Putamen (tissue), 1 donor: ENCODE results near the gene COL2A1.

Experiments
- DNase-seq: peaks from one replicate; pipeline ENCODE4 v3.0.0-alpha.2; 2016; ENCODE audit warnings: low spot score

COL2A1 gene

DNA sequence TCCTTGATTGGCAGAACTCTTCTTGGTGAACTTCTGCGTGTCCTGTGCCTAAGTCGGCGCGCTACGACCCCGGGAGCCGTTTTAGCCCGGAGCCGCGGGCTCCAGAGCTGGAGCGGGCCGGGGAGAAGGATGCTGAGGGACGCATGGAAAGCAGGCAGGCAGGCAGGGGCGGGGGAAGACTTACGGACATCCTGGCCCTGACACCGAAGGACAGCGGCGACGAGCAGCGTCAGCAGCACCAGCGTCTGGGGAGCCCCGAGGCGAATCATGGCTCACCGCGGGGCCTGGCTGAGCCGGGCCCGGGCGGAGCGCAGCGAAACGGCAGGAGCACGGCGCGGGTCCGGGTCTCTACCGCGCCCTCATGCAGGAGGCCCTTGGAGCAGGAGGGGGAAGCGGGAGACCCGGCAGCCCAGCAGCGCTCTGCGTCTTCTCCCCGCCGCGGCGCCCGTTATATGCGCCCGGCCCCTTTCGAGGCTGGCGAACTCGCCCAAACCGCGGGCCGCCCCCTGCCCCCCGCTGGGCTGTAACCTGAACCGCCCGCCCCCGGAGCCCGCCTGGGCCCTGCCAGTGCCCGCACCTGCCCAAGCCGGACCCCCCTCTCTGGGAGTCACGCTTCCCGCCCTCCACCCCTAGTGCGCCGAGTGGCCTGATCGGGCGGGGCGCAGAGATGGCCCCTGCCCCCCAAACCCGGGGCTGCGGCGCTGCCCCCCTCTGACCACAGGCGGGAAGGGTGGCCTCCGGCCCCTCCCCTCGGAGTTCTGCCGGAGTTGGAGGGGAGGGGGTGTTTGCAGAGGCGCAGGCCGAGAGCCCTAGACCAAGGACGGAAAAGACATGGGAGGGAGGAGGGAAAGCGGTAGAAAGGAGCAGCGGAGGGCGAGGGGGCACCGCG is at the start of gene COL2A1:
TSS of gene COL2A1 (minus strand) at position 424 of the 889 bp plus-strand sequence. CDS start at position 269, 155 bp downstream.
- DNase-seq = no peak

DNA sequence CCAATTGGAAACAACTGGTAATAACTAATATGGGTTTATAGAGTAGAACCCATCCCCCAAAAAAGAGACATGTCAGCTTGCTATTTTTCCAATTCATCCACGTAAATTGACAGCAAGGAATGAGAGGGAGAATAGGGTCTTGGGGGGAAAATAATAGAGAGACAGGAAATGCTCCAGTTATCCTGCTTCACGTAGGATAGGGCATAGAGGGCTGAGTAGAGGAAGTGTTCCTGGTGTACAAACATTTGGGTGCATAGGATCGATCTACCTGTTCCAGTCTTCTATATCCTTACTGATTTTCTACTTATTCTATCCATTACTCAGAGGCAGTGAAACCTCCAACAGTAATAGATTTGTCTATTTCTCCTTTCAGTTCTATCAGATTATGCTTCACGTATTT is 49.6 kb upstream of the COL2A1 start:
- no peak for DNase-seq

DNA sequence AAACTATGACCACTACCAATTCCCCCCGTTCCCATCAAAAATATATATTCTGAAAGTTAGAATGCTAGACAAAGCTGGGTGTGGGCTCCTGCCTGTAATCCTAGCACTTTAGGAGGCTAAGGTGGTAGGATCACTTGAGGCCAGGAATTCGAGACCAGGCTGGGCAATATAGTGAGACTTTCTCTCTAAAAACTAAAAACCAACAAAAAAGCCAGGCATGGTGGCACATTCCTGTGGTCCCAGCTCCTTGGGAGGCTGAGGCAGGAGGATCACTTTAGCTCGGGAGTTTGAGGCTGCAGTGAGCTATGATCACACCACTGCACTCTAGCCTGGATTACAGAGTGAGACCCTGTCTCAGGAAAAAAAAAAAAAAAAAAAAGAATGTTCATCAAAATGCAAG is 48.8 kb upstream of the COL2A1 start:
- no peak for DNase-seq

DNA sequence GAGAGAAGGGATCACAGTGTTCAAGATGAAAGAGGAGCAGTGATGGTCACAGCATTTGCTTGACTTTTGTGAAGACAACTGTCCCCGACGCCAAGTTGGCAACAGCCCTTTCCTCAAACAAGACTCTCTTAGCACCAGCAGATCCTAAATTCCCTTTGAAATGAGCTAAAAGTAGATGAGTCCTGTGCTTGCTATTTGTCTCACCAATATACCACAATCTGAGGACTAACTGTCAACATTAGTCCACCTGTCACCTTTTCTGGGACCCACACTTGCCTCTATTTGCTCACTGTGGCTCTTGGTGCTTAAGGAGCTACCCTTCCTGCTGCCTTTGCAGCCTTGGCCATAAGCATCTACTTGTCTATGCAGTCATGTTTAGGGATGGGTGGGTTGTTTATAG is 47.4 kb upstream of the COL2A1 start:
- DNase-seq = no peak

- no peak for DNase-seq
Observed at GRCh38 chr12:48050174-48050573, 45.9 kb upstream of the COL2A1 start.

DNA sequence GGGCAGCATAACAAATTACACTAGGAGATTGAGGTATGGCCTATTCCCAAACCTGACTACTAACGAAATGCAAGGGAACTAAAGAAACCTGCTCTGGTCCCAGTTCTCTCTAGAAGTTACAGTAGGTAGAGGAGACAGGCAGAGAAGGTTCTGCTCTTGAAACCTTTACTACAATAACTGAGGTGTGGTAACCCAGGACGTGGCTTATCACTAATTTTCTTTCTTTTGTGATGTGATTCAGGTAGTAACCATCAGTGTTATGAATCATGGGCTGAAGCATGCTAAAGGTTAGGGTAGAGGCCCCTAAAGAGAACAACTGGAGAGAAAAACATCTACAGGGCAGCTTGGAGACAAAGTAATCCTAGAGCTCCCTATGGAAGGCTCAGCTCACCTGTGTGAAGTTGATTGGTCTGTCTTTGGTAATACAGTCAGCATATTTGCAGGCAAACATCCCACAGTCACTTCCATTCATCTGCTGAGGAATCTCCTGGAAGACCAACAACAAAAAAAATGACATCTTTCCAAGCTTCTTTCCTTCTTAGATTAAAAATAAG is 41.8 kb upstream of the COL2A1 start:
- no peak for DNase-seq

GRCh38 chr12:48045061-48045846 is 41.0 kb upstream of the COL2A1 start:
- DNase-seq = no peak

GRCh38 chr12:48044396-48044795 is 40.1 kb upstream of the COL2A1 start:
- no peak for DNase-seq

GRCh38 chr12:48043771-48044170 is 39.5 kb upstream of the COL2A1 start:
- DNase-seq = no peak

DNA sequence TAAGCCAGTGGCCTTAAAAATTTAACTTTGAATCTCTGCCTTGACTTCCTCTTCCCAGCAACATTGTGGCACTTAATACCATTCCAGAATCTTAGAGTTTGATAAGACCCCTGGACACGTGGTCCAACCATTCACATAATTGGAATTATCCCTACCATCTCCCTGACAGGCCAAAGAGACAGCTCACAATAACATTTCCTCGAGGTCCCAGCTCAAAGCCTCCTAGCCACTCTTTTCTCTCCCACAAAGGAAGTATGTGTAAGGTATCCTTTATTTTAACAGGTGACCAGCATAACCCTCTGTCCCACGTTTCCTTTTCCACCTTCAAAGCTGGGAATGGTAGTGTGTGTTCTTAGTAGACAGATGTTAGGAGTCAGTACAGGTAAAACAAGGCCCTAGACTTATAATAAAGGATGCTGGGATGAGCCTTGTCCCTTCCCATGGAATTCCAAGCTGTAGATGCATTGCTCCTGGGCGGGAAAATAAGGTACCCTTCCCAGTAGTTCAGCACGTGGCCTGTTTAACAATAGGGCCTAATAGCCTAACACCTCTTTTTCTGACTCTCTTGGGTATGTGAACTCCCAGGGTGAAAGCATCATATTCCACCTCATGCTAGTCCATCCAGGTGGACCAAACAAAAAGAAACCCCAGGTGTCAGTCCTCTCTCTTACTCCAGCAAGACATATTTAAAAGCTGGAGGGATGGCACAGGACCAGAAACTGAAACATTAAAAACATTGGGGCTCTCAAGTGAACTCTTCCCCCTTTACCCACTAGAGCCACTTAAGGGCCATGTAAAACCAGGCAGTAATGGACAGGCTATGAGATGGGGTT is 37.5 kb upstream of the COL2A1 start:
- DNase-seq = no peak

- DNase-seq = no peak
Observed at GRCh38 chr12:48040354-48040753, 36.1 kb upstream of the COL2A1 start.

DNA sequence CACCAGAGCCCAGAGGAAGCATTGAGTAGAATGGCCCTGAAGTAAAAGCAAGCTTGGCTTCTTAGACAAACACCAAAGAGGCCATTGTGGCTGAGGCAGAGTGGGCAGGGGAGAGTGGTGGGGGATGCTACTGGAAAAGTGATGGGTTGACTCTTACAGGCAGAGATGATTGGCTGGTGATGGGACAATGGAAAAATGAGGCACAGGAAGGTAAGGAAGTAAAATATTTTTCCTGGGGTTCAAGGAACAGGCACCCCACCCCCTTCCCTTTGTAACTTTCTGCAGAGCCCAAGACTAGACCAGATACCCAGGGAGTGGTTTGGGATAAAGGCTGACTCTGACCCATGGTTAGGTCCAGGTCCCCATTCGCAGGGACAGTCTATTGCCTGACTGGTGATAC is 34.9 kb upstream of the COL2A1 start:
- DNase-seq = no peak

DNA sequence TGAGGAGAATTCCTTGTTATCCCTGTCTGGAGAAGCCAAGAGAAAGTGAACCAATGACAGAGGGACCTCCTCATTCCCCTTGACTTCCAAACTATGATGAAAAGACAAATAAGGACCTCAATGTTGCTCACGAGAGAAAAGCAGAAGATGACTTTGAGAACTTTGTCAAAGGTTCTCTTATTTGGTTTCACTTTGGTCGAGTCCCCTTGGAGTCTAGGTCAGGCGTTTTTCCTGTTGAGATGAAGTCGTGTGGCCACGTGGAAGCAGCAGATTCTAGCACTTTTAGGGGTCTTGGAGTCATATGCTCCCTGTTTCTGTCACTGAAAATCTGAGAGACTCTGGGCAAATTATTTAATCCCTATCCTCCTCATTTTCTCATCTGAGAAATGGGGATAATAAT is 33.8 kb upstream of the COL2A1 start:
- no peak for DNase-seq

- DNase-seq = no peak
Observed at GRCh38 chr12:48037267-48037915, 33.1 kb upstream of the COL2A1 start.

- DNase-seq = no peak
Observed at GRCh38 chr12:48036818-48037217, 32.5 kb upstream of the COL2A1 start.

DNA sequence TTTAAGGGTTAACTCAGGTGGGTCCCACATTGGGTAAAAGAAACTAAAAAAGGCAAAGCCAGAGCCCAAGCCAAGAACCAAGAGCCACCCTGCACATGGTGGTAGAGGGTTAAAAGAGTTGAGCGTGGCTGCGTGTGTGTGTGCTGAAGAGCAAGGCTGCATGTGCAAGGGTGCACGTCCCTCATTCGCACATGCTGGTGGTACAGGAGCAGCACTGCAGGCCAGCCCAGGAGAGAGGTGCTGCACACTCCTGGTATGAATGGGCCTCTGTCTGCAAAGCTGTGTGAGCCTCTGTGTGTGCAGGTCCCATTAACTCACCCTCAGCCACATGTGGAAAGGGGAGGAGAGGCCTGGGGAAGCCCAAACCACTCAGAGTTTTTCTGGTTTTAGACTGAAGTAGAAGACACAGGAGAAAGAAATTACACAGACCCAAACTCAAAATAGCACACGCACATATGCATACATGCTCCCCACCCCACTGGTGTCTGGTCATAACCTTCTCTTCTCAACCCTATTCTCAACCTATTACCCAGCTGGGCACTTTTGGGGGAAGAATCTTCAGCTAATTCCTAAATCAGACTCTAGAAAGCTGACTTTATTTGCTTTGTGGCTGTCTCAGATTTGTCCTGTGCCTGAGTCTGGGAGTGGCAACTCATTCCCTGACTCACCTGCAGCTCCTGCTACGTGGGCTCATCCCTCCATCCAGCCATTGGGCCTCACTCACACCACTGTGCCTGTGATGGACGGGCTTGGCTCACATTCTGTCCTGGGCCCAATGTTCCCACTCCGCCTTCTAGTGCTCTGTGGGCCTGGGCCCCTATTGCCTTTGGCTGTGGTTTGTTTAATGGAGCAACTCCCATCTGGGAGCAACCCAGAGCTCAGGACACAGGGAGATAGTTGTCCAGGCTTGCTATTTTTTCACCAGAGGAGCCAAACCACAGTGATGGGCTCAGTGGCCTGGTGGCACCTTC is 30.8 kb upstream of the COL2A1 start:
- no peak for DNase-seq

DNA sequence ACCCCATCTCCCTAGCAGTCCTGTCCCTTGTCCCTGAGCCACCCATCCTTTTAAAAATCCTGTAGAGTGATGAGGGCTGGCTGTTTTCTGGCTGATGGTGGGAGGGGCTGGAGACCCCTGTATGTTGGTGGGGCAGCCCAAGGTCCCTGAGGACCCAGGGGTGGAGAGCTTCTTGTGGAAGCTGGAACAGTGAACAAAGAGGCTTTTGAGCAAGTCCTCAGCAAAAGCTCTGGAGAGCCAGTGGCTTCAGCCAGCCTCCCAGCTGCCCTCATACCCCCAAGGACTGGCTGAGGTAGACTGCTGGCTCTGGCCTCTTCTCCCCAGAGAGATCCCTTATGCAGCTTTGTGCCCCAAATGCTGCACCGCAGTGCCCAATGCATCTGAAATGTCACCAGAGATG is 29.2 kb upstream of the COL2A1 start:
- DNase-seq = no peak

DNA sequence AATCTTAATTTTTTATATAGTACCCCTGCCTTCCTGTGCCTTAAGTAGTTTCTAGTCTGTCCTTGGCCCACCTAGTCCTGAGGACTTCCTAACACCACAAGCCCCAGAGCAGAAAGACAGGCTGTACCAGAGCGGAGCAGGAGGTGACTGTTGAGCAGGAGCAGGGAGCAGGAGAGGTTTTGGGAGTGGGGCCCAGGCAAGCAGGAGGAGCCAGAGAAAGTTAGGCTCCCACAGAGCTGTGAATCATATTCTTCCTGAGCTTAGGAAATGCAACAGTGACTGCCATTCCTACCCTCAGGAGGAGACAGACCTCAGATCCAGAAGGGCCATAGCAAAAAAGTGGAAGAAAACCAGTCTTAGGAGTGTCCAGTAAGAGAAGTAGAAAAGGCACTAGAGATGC is 28.3 kb upstream of the COL2A1 start:
- DNase-seq = no peak

GRCh38 chr12:48031135-48031960 is 27.1 kb upstream of the COL2A1 start:
- no peak for DNase-seq
